ENCODE measurements around the gene HBG1.

HBG1 gene

DNA sequence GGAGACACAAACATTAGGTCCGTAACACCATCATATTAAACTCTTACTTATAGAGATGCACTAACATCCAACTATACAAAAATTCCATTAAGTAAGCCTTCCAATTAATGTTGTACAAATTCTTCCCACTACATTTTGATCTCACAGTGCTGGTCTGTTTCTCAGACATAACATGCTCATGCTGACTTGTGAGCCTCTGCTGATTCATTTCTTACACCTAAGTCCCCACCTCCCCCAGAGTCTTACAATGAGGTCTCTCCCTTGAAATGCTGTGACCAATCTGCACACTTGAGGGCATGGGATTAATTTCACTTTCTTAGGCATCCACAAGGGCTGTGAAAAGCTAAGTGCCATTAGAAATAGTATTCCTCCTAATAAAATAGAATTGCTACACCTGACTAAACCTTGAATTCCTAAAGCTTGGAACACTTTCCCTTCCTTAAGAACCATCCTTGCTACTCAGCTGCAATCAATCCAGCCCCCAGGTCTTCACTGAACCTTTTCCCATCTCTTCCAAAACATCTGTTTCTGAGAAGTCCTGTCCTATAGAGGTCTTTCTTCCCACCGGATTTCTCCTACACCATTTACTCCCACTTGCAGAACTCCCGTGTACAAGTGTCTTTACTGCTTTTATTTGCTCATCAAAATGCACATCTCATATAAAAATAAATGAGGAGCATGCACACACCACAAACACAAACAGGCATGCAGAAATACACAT lies 2.0 kb downstream of the HBG1 start:
- no peak for DNase-seq (ENCODE audit: low read depth in 2 of 3, low spot score in 1 of 3)

- no peak for DNase-seq (ENCODE audit: low read depth in 2 of 3, low spot score in 1 of 3)
Observed at GRCh38 chr11:5246772-5247471, 2.7 kb downstream of the HBG1 start.

DNA sequence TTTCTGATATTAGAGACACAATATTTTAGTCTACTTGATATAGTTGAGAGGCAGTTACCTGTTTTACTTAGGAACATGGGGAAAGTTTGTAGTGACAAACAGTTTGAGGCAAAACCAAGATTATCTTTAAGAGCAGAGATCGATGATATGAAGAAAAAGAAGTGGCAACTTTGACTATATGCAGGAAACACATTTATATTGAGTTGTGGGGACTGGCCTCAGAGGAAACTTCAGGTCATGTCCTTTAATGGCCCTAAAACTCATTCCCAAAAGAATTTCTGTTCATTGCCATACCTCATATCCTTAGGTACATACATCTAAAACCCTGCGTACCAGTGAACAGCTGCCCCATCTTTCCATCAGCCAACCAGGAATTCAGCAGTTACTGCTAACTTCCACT lies 4.5 kb downstream of the HBG1 start:
- no peak for DNase-seq (ENCODE audit: low read depth in 2 of 3, low spot score in 1 of 3)

GRCh38 chr11:5243816-5244180 lies 5.9 kb downstream of the HBG1 start:
- DNase-seq (ENCODE audit: low read depth in 2 of 3, low spot score in 1 of 3) = no peak

DNA sequence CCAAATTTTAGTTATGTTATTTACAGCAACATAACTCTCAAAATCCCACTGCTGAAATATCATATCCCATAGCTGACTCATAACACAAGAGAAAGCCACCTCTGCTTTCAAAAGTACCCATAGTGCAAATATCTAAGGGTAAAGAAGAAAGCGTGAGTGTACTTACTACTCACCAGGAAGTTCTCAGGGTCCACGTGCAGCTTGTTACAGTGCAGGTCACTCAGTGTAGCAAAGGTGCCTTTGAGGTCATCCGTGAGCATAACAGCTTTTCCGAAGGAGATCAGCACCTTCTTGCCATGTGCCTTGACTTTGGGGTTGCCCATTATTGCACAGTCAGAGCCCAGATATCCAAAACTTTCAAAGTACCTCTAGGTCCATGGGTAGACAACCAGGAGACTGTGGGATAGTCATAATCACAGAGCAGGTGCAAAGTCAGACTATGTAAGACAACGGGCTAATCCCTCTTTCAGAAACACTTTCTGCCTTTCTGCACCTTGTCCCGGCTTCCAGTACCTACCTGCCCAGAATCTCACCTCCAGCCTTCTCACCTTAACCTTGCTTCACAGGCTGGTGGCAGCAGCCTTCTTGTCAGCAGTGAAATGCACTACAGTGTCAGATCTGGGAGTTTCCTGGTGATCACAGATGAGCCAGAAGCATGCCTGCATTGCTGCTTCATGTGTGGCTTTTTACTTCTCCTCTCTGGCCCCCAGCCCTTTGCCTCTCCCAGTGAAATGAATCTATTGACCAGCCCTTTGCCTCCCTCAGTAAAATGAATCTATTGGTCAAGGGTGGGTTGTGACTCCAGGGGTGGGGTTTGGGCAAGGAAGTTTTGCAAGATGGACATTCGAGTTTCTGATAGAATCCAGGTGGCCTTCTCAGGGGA lies 6.5 kb downstream of the HBG1 start:
- DNase-seq (ENCODE audit: low read depth in 2 of 3, low spot score in 1 of 3) = no peak

DNA sequence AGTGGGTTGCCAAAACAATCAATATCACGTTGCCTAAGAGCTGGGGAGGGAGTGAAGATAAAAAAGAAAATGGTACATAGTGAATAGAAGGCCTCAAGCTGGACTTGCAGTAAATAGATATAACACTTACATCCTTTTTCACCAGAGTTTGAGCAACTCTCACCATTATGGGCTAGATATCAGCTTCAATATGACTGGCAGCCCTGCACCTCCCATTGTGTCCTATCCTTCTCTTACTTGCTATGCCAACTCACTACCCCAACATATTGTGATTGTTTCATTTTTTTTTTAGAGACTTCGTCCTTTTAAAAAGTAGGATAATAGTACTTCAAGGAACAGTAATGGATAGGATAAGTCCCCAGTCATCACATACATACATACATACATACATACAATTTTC lies 7.4 kb downstream of the HBG1 start:
- no peak for DNase-seq (ENCODE audit: low read depth in 2 of 3, low spot score in 1 of 3)

- DNase-seq (ENCODE audit: low read depth in 2 of 3, low spot score in 1 of 3) = no peak
Observed at GRCh38 chr11:5241458-5241857, 8.2 kb downstream of the HBG1 start.

GRCh38 chr11:5240458-5240857 lies 9.2 kb downstream of the HBG1 start:
- DNase-seq (ENCODE audit: low read depth in 2 of 3, low spot score in 1 of 3) = no peak

DNA sequence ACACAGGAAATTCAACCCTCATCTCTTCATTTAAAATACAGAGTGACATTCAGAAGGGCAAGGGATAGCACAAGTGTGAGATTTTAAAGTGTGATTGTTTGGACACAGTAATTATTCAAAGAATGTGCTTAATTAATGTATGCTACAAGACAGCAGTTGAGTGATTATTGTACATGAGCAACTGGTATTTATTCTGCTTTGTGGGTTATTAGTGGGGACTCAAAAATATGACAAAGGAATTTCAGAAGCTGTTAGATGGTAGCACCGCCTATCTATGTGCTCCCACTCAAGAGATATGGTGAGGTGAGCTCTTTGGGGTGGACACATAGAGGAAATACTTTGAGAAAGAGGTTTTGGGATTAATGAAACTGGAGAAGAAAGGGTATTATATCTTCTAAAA lies 9.6 kb downstream of the HBG1 start:
- DNase-seq (ENCODE audit: low read depth in 2 of 3, low spot score in 1 of 3) = no peak

GRCh38 chr11:5239046-5239445 lies 10.6 kb downstream of the HBG1 start:
- DNase-seq (ENCODE audit: low read depth in 2 of 3, low spot score in 1 of 3) = no peak

GRCh38 chr11:5238486-5238885 lies 11.2 kb downstream of the HBG1 start:
- no peak for DNase-seq (ENCODE audit: low read depth in 2 of 3, low spot score in 1 of 3)

DNA sequence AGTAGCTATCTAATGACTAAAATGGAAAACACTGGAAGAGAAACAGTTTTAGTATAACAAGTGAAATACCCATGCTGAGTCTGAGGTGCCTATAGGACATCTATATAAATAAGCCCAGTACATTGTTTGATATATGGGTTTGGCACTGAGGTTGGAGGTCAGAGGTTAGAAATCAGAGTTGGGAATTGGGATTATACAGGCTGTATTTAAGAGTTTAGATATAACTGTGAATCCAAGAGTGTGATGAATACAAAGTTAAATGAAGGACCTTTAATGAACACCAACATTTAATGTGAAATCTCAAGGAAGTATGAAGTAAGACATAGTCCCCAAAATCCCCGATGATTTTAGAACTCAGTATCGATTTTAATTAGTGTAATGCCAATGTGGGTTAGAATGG lies 12.2 kb downstream of the HBG1 start:
- DNase-seq (ENCODE audit: low read depth in 2 of 3, low spot score in 1 of 3) = no peak

- no peak for DNase-seq (ENCODE audit: low read depth in 2 of 3, low spot score in 1 of 3)
Observed at GRCh38 chr11:5235364-5236095, 14.1 kb downstream of the HBG1 start.

- no peak for DNase-seq (ENCODE audit: low read depth in 2 of 3, low spot score in 1 of 3)
Observed at GRCh38 chr11:5234381-5234834, 15.2 kb downstream of the HBG1 start, which contains the start of gene HBD. TSS of gene HBD (minus strand) at chr11:5234483. CDS start at chr11:5234433, 50 bp downstream.

DNA sequence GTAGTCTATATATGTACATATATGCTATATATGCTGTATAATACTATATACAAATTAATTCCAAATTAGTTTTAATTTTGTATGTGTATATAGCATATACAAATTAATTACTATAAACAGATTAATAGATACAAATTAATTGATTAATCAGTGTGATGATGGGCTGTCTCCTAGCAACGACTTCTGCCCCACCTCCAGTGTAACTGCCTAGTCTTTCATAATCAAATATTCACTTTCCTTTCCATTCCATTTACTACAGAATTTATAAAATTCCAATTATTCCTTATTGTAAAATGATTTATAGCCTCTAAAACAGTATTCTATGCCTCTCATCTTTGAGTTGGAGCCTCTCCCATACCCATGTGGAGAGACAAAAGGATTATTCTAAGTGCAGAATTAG lies 16.4 kb downstream of the HBG1 start:
- no peak for DNase-seq (ENCODE audit: low read depth in 2 of 3, low spot score in 1 of 3)

DNA sequence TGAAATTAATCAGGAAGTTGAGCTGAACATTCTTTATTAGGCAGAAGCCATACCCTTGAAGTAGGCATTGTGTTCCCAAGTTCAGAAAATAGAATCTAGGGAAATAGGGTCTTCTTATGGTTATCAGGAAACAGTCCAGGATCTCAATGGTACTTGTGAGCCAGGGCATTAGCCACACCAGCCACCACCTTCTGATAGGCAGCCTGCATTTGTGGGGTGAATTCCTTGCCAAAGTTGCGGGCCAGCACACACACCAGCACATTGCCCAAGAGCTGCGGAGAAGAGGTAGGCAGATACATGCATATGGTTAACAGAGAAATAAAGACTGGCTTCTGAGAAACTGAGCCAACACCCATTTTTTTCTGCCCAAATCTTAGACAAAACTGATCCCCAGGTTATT lies 16.8 kb downstream of the HBG1 start:
- DNase-seq (ENCODE audit: low read depth in 2 of 3, low spot score in 1 of 3) = no peak

DNA sequence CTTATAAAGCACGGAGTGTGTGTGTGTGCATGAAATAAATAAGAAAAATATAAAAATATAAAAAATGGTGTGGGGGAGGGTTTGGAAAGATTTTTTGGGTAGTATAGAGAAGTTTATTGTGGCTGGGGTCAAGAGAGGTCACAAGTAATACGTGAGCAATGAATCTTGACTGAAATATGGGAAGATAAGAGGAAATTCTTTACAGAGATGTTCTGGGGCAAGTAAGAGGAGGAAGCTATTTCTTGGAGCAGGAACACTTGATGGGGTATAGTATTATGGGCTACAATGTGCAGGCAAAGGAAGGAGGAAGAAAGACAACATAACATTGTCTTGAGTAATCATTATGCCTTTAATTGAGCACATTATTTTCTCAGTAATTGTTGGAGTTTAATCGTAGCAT lies 17.5 kb downstream of the HBG1 start:
- DNase-seq (ENCODE audit: low read depth in 2 of 3, low spot score in 1 of 3) = no peak

DNA sequence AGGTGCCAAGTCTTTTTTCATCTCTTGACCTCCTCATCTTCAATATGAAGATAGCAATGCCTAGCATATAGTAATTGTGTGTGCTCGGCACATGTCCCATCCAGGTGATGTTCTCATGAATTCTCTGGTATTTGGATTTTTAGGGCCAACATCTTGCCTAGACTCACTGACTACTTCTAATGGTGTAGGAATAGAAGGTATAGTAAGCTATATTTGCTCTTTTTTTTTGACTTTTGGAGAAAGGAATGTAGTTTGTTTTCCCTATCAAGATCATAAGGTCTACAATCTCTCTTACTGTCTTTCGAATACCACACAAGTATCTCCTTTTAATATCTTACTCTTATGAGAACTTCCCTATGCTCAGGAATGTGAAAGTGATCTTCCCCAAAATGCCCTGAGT lies 18.5 kb downstream of the HBG1 start:
- DNase-seq (ENCODE audit: low read depth in 2 of 3, low spot score in 1 of 3) = no peak

DNA sequence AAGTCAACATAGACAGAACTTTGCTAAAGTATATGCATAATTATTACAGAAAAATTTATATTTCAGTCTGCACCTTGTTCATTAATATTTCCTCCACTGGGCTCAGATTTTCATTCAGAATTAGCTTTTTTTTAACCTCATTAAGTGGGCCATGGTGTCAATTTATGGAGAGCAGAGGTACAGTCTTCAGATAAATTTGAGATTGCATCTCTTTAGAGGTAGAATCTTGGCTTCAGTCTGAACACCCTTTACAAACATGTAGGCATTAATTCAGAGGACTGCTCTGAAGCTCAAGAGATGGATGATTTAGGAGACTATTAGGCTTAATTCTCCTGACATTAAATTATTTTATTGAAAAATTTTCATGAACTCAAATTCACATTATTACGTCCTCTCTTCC lies 19.4 kb downstream of the HBG1 start:
- no peak for DNase-seq (ENCODE audit: low read depth in 2 of 3, low spot score in 1 of 3)

DNA sequence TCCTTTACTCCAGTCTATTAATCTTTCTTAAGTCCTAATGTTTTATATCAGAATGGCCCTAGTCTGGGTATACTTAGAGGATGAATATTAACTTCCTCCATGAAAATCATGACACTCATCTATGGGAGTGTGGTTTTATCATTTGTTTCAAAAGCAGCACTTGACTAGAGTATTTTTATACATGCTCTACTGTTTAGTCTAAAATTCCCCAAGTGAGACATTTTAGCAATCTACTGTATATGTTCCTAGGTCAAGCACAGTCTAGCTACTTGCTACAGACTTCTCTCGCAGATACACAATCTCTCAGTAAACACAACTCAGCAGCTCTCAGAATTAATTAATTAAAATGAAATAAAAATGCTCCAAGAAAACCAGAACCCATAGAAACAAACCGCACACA lies 19.9 kb downstream of the HBG1 start:
- no peak for DNase-seq (ENCODE audit: low read depth in 2 of 3, low spot score in 1 of 3)

DNA sequence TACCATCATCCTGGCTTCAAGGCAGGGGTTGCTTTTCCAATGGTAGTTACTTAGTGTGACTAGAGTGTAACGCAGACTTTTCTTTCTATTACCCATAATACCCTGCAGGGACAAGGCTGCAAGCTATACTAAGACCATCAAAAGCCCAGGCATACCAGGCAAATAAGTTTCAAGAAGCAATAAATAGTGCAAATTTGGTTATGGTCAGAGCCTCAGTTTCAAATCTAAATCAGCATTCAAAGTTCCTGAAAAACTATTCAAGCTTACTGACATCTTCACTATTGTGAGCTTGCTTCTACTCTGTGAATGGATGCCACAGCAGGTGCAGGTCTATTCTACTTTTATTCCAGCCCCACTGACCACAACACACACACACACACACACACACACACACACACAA lies 20.3 kb downstream of the HBG1 start:
- no peak for DNase-seq (ENCODE audit: low read depth in 2 of 3, low spot score in 1 of 3)
